Stimulated activated CD4-positive, alpha-beta T cell treated with anti-CD3 and anti-CD28 coated beads, Interleukin-2, amount 100 ng/mL, for 4 hours (primary cell): ENCODE results near the gene AAMDC.
"Not testable (repeated sequence)": the region's sequence is repeated elsewhere in the genome, so short reads cannot be mapped to it uniquely, and the experiment has no call there.

ENCODE experiments used
- DNase-seq: peaks from one replicate; pipeline ENCODE4 v3.0.0-alpha.2; 2020; ENCODE audit warnings: low read depth

AAMDC gene

DNA sequence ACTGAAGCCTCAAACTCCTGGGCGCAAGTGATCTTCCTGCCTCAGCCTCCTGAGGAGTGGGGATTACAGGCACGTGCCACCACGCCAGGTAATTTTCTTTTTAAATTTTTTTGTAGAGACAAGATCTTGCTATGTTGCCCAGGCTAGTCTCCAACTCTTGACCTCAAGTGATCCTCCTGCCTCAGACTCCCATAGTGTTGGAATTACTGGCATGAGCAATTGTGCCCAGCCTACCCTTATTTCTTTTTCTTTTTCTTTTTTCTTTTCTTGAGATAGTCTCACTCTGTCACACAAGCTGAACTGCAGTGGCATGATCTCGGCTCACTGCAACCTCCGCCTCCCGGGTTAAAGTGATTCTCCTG, 63.9 kb downstream of the AAMDC start:
- DNase-seq = no peak

DNA sequence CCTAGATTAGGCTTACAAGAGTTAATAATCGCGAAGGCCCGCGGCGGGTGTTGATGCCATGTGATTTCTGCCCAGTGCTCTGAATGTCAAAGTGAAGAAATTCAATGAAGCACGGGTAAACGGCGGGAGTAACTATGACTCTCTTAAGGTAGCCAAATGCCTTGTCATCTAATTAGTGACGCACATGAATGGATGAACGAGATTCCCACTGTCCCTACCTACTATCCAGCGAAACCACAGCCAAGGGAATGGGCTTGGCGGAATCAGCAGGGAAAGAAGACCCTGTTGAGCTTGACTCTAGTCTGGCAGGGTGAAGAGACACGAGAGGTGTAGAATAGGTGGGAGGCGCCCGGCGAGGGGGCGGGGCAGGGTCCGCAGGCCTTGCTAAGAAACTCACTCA, 65.5 kb downstream of the AAMDC start:
- no peak for DNase-seq

- not testable (repeated sequence) for DNase-seq
Measured at GRCh38 chr11:77889045-77889444, 68.1 kb downstream of the AAMDC start.

GRCh38 chr11:77890100-77890614, 69.2 kb downstream of the AAMDC start:
- DNase-seq = not testable (repeated sequence)

GRCh38 chr11:77890619-77891056, 69.7 kb downstream of the AAMDC start:
- DNase-seq = not testable (repeated sequence)

DNA sequence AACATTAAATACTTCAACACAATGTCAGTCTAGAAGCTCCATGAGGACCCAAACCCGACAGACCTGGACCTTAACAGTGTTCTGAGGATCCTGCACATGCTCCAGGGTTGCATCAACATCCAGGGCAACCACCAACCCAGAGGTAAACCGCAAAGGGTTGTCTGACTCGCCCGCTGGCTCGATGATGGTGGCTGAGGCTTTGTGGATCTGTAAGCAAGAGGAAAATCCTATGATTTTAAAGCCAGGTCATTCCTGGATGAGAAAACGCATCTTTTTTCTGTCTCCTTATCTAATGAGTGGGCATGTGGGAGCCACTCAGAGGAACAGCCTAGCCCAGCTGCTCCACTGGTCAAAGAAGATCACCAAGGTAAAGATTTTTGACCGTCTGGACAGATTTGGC, 70.3 kb downstream of the AAMDC start:
- DNase-seq = not testable (repeated sequence)

DNA sequence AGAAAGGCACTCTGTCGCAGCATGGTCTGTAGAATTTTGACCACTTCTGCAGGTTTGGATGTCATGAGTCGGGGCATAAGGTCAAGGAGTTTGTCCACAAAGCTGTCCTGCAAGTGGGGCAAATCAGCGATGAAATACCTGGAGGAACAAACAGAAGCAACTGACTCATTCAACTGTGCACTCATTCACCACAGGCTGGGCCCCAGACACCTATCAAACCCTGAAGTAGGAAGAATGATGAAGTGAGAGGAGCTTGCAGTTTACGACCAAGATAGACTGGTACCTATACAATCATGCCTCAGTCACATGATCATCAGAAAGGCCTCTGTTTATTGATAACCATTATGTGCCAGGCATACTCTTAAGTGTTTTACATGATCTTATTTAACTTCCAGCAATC, 70.8 kb downstream of the AAMDC start:
- not testable (repeated sequence) for DNase-seq

DNA sequence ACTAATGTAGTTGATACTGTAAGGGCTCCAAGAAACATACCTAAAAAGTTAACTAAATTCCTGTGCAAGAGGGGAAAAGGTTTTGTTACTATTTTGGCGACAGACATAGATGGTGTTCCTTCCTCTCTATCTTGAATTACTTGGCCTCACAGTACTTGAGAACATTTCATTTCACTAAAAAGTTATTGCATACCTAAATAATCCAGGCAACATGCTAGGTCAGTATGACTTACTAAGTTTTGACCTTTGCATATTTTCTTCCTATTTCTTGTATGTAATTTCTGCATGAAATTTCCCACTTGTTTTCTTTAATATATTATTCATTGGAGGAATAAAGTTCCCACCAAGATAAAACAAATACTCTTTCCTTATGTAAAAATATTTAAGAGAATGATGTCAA, 74.0 kb downstream of the AAMDC start:
- not testable (repeated sequence) for DNase-seq

- no peak for DNase-seq
Measured at GRCh38 chr11:77908835-77909234, 87.9 kb downstream of the AAMDC start.

- DNase-seq = no peak
Measured at GRCh38 chr11:77909277-77909676, 88.3 kb downstream of the AAMDC start.

GRCh38 chr11:77910828-77911227, 89.9 kb downstream of the AAMDC start:
- DNase-seq = not testable (repeated sequence)

DNA sequence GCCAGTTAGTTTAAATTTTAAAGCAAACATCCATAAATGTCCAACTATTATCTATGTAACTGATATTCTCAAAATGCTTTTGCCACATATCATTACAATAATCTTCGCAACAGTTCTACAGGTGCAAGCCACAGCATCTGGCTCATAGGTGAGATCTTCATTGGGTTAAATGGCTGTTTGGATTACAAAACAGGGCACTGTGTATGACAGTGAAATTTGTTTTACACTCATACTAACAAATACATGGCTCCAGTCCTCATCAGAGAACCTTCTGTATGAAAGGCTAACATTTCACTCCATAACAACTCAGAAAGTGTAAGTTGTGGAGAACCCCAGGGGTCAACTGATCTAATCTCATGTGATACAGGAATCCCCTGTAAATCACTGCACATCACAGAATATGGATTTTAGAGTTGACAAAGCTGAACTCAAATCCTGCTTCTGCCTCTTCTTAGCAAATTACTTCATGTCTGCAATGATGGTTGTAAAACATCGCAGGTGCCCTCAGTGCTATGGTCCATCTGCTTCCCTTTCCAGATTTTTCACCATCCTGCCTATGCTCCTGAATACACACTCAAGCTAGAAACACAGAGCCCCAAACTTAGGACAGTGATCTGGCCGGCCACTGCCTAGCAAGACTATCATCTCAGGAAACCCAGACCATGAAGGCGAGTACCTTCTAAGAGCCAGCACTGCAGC, 92.8 kb downstream of the AAMDC start:
- DNase-seq = not testable (repeated sequence)

- DNase-seq = not testable (repeated sequence)
Measured at GRCh38 chr11:77914307-77914791, 93.4 kb downstream of the AAMDC start.

DNA sequence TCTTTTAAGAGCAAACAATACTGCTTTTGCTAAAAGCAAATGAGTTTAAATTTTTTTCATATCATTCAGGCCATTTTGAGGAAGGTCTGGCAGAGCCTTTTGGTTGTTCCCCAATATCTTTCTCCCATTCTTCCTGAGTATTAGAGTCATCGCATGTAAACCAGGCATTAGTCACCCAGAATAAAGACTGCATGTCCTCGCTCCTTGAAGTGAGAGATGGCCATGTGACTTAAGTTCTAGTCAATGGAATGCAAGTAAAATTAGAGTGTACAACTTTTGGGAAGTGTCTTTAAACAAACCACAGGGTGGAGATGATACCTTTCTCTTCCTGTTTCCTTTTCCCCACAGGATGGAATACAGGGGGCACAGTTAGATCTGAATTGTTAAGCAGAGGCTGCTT, 96.8 kb downstream of the AAMDC start:
- not testable (repeated sequence) for DNase-seq
